Measurements from ENCODE around the gene TRIAP1. TPM values are rescaled to one million over a fixed set of nuclear protein-coding genes. Genes with fewer than 3 reads are reported as not detected.
"Not testable (repeated sequence)": the region's sequence is repeated elsewhere in the genome, so short reads cannot be mapped to it uniquely, and the experiment has no call there.

TRIAP1 gene
- 67.3 and 73.1 TPM in 2 replicates for total RNA-seq (2014; rRNA removed; shearing (Covaris generic))

GRCh38 chr12:120445911-120446843 lies at the start of gene TRIAP1, which contains the start of gene GATC:
TSS of gene TRIAP1 (minus strand) at chr12:120446384. CDS start at chr12:120446372, 12 bp downstream.
TSS of gene GATC (plus strand) at chr12:120446444. CDS start at chr12:120446481, 37 bp downstream.
- peak; percentile 64 for DNase-seq (ENCODE audit: low spot score)

- DNase-seq (ENCODE audit: low spot score), result no peak
Measured at GRCh38 chr12:120495186-120495730, 49.1 kb upstream of the TRIAP1 start.

GRCh38 chr12:120490833-120491512 lies 44.8 kb upstream of the TRIAP1 start:
- no peak for DNase-seq (ENCODE audit: low spot score)

- DNase-seq (ENCODE audit: low spot score), result no peak
Measured at GRCh38 chr12:120490325-120490724, 44.1 kb upstream of the TRIAP1 start.

- peak; percentile 73 for DNase-seq (ENCODE audit: low spot score)
Measured at GRCh38 chr12:120489018-120489417, 42.8 kb upstream of the TRIAP1 start.

- no peak for DNase-seq (ENCODE audit: low spot score)
Measured at GRCh38 chr12:120488057-120488640, 42.0 kb upstream of the TRIAP1 start.

GRCh38 chr12:120487552-120487951 lies 41.4 kb upstream of the TRIAP1 start:
- DNase-seq (ENCODE audit: low spot score), result not testable (repeated sequence)

GRCh38 chr12:120485961-120486881 lies 40.0 kb upstream of the TRIAP1 start:
- no peak for DNase-seq (ENCODE audit: low spot score)

GRCh38 chr12:120483621-120484020 lies 37.4 kb upstream of the TRIAP1 start:
- DNase-seq (ENCODE audit: low spot score), result no peak

GRCh38 chr12:120481022-120481767 lies 35.0 kb upstream of the TRIAP1 start:
- no peak for DNase-seq (ENCODE audit: low spot score)

GRCh38 chr12:120480211-120480610 lies 34.0 kb upstream of the TRIAP1 start:
- DNase-seq (ENCODE audit: low spot score), result no peak

- DNase-seq (ENCODE audit: low spot score), result no peak
Measured at GRCh38 chr12:120479458-120479857, 33.3 kb upstream of the TRIAP1 start.

- DNase-seq (ENCODE audit: low spot score), result no peak
Measured at GRCh38 chr12:120475643-120476042, 29.5 kb upstream of the TRIAP1 start.

- DNase-seq (ENCODE audit: low spot score), result peak; percentile 88
Measured at GRCh38 chr12:120474616-120474960, 28.4 kb upstream of the TRIAP1 start.

GRCh38 chr12:120473807-120474615 lies 27.8 kb upstream of the TRIAP1 start:
- no peak for DNase-seq (ENCODE audit: low spot score)

GRCh38 chr12:120472521-120472920 lies 26.3 kb upstream of the TRIAP1 start:
- DNase-seq (ENCODE audit: low spot score), result no peak

GRCh38 chr12:120470150-120470784 lies 24.1 kb upstream of the TRIAP1 start:
- no peak for DNase-seq (ENCODE audit: low spot score)

GRCh38 chr12:120469450-120470149 lies 23.4 kb upstream of the TRIAP1 start, which contains the start of gene SRSF9:
TSS of gene SRSF9 (minus strand) at chr12:120469748. CDS start at chr12:120469609, 139 bp downstream.
- DNase-seq (ENCODE audit: low spot score), result peak; percentile 86
